RPMI8226 (cell line): ENCODE data around the gene FAM200C.
A peak's percentile ranks its signal among the peaks of the same experiment; 100 is the strongest.

ENCODE experiments used
- DNase-seq: peaks from one replicate; pipeline ENCODE4 v3.0.0-alpha.2; 2015

FAM200C gene

DNA sequence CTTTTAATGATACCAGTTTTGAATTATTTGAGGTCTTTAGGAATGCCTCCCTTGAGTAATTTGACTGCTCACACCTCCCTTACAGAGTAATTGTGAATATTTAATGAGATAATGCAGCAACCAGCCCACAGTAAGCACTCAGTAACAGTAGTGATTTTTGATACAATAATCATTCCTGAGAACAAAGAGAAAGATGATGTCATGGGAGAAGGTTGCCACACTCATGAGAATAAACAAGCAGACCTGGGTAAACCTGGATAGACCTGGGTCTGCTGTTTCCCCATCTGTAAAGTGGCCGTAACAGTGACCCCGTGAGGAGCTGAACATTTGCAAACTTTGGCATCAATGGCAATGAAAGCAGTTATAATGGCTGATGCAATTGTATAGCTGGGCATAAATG lies 33.6 kb downstream of the FAM200C start:
- no peak for DNase-seq

DNA sequence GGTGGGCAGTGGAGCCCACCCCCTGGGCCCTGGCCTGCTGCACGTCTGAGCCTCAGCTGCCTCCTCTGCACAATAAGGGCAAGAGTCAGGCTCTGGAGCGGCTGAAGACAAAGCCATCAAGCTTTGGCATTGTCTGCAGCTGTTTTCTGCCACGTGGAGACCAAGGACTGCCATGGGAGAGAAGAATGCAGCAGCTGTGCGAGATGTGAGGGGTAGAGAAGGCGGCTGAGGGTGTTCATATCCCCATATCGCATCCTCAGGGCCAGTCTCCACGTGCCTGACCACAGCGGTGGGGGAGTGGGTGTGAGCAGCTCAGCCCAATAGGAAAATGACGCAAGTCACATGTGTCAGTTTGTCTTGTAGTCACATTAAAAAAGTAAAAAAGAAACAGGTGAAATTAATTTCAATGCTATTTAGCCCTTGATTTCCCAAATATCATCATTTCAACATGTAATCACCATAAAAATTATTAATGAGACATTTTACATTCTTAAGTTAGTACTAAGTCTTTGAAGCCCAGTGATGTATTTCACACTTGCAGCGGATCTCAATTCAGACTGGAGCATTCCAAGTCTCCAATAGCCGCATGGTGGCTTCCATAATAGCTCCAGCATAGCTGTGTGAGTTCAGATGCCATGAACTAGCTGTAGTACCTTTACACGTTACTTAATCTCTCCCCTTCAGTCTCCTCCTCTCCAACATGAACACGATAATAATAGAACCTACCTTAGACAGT lies 36.0 kb downstream of the FAM200C start:
- peak; percentile 8 for DNase-seq

DNA sequence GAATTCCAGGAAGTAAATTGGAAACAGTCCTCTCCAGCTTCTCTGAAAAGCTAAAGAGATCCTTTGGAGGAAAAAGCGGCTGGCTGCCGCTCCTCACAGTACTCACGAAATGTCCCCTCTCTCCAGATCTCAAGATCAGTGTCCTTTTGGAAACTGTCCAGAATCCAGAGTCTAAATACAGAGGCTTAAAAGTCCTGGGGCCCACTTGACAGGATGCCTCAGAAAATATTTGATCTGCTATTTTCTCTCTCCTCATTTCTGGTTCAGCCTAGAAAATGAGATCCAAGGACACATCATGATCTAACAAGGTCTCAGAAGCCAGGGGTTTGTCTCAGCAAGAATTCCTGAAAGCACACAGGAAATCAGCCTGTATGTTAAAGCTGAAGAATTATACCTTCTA lies 36.6 kb downstream of the FAM200C start:
- DNase-seq: no peak

DNA sequence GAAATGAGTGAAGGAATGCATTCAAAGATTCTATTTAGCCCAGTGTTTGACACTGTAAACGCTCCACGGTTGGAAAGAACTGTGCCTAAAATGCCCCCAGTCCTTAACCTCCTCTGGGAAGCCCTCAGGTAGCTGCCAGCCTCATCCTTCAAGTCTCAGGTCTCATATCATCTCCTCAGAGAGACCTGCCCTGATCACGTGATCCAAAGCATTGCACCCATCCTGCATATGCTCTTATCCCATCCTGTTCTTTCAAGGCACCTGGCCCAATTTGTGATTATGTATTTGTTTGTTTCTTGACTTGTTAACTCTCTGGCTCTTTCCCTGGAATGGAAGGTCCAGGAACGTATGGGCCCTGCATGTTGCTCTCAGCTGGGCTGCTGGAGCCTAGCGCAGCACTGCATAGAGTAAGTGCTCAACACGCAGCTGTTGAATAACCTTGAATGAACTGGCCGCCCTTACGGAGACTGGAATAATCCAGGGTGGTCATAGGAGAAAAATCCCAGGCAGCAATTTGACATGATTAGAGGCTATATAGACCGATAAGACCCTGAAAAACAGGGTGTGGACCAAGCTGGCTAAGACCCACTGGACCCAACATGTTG lies 38.1 kb downstream of the FAM200C start:
- no peak for DNase-seq

DNA sequence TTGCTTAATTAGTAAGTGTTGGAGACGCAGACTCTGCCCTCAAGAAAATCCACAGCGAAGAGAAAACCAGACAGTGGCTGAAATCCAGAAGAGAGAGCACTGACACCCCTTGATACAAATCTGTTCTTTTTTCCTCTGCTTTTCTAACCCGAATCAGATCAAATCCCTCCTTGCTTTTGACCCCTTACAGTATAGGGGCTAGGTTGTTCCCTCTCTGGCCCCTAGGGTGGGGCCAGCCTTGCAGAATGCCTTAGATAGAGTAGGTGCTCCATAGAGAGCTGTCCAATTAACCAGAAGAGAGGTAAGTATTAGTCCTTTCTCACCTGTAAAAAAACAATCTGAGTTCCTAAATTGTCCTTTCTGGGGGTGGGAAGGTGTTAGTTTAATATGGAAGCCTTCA lies 39.5 kb downstream of the FAM200C start:
- DNase-seq: no peak

DNA sequence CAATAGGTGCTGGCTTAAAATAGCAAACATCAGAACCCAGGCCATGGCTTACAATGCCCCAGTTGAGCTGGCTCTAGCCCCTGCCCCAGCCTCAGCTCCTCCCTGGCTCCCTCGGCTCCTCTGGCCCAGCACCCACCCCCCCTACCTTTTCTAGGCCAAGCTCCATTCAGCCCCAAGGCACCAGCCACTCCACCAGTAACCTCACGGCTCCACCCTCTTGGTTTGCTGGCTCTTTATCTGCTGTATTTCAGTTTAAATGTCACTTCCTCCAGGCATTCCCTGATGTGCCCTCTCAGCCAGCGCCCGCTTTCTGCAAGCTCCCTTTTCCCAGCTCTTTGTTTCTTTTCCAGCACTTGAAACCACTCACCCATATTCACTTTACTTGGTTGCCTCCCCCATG lies 40.0 kb downstream of the FAM200C start:
- DNase-seq: no peak

DNA sequence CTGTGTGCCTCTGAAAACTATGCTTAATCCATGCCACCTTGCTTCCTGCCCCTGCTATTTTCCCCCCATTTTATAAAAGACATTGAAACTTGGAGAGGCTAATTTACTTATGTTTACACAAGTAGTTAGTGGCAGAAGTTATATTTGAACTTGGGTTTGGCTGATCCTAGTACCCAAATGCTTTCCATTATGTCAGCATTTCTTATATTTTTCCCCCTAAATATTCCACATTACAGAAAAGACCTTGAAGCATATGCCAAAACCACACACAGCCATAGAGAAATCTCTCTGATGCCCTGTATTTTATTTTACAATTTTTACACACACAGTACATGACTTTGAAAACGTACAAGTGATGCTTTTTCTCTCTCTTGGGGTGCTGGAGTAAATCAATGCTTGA lies 40.6 kb downstream of the FAM200C start:
- DNase-seq: no peak

DNA sequence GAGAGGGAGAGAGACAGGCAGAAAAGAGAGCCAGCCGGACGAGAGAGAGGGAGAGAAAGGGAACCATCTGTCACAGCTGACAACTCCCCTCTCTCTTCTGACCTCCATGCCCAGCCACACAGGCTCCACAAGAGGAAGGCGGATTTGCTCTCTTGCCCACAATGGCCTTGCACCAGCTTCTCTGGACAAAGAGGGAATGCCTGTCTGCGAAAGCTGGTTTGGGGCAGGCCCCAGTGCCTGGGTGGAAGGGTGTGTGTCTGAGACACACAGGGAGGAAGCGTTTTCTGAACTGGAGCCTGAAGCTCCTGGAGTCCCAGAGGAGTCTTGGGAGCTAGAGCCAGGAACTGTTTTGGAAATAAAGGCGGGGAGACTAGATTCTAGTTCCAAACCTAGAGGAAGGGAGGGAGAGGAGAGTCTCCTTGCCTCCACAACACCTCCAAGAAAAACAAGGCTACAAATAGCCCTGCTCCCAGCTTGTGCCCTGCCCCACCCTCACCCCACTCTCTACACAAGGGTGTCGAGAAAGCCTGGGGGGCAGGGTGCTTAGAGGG lies 41.9 kb downstream of the FAM200C start:
- DNase-seq: no peak

DNA sequence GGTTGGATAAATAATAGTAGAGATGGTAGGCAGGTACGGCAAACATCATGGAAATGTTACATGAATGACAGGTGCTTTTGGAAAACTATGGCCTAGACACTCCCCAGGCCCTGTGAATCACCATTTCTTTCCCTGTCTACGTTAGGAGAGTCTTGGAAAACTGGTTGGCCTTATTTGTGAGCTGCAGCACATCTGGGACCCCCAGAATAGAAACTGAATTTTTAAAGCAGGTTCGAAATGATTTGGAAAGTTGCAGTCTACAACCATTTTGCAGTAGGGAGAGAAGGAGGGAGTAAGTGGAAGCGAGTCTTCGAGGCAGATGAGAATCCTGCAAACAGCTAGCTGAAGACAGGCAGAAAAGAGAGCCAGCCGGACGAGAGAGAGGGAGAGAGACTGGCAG lies 42.5 kb downstream of the FAM200C start:
- no peak for DNase-seq

DNA sequence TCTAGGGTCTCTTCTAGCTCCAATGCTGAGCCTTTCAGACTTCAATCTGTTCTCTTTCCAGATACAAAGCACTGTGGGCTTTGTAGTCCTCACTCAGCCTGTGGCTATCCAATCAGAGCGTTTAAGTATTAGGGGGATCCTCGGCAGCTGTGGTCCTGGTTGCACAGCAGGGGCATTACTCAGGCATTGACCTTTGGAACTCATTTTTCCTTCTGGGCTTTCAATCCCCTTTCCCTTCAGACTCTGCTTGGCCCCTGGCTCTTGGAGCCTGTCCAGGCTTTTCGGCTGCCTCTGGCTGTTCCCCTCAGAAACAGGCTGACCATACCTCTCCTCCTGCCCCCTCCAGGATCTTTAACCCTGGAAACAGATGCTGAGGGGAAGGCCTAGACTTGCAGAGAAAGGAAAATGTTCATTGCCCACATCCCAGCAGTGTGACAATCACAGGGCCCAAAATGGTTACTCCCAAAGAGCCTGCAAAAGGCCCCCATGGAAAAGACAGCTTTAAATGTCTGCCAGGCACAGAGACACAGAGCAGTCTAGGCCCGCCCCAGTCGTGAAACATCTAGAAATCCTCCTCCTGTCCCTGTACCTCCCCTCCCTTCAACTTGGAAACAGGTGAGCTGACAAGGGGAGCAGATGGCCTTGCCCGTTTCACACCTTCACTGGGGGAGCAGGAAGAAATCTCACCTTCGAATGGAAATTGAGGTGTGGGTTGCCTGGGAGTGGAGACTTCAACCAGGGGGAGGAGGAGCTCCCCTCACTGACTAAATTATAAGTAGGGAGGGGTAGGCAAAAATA lies 43.1 kb downstream of the FAM200C start:
- no peak for DNase-seq

DNA sequence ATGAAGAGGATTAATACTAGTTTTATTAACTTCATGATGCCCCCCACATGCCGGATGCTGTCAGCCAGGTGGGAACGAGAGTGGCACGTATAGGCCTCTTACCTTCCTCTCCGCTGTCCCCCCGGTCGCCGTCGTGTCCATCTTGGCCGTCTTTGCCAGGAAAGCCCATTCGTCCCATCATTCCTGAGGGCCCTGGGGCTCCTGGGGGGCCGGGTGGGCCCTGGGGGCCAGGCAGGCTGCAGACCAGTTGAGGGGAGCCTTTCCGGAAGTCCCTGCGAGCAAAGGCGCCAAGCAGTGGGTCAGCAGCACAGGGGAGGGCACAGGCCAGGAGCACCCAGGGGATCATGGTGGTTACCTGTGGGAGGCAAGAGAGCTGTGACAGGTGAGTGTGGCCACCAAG lies 45.2 kb downstream of the FAM200C start:
- DNase-seq: no peak

DNA sequence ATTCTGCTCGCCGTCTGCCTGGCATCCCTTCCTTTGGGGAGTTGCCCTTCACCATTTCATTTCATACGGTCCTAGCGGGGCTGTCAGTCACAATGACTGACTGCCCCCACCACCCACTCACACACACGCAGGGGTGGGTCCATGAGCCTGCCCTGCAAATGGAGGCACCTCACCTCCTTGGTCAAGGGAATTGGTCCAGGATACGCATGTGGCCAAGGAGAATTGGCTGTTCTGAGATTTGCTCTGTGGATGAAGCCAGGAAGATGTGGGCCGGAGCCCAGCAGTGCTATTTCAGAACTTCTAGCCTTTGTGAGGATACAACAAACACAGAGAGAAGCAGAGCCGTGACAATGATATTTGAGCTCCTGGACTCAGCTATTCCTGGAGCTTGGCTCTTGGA lies 46.5 kb downstream of the FAM200C start:
- DNase-seq: no peak

DNA sequence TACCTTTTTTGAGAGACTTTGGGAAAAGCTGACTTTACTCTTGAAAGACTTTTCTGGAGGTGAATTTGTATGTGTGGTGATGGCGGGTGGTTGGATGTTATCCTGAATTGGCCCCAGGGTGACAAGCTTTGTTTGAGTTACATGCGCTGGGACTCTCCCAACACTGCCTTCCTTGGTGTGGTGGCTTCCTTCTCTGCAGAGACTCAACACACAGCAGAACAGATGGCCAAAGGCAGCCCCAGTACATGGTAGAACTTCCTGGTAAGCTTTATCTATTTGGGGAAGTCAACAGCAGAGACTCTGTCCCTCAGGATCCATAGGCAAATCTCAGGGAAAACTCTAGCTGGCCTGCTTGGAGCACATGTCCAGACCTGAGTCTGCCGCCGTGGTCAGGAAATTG lies 47.5 kb downstream of the FAM200C start:
- DNase-seq: no peak

DNA sequence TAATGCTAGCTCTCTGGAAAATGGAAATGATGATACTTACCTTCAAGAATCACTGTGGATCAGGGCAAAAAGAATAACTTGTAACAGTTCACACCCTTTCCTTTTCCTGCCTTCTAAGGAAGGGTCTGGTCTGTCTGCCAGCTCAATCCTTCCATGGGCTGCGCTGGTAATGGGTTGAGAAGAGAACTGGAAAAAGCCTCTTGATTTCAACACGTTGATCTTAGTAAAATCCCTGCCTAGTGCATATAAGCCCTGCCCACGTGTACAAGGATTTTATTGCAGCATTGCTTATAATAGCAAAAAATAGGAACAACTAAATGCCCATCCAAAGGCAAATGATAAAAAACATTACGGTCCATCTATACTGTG lies 49.9 kb downstream of the FAM200C start:
- no peak for DNase-seq

DNA sequence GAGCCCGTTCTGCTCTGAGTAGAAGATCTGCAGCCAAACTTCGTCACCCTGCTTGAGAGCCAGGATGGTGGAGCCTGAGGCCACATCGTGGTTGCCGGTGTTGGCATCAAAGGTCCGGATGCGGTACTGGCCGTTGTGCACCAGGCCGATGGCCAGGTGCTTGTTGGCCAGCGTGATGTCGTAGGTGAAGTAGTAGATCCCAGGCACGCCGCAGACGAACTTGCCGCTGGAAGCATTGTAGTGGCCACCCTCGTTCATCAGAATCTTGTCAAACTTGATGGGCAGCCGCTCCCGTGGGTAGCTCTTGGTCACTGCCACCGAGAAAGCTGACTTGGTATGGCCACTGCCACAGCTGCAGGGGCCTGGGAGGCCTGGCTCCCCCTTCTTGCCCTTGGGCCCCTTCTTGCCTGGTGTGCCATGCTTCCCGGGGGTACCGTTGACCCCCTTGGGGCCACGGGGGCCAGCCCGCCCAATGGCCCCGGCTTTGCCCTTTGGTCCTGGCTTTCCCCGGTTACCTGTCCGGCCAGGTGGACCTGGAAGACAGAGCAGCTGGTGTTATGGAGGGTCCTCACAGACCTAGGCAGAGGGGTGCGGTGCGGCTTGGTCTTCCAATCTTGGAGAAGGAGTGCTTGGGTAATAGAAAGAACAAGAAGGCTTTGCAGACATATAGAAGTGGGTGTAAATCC lies 50.5 kb downstream of the FAM200C start:
- no peak for DNase-seq

DNA sequence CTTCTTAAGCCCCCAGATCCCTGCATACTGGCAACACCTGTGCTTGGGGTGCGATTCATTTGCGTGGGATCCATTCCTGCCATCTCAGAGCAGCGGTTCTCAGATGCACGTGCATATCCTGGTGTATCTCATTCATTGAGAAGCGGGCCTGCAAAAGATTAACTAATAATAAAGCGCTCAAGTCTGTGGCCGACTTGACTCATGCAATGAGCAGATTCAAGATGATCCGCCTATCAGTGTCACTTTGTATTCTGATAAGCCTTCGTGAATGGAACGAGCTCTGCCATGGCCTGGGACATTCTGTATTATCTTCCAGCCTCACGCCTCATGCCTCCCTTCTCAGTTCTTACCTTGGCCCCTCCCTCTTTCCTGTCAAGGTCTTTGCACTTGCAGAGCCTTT lies 51.8 kb downstream of the FAM200C start:
- no peak for DNase-seq

DNA sequence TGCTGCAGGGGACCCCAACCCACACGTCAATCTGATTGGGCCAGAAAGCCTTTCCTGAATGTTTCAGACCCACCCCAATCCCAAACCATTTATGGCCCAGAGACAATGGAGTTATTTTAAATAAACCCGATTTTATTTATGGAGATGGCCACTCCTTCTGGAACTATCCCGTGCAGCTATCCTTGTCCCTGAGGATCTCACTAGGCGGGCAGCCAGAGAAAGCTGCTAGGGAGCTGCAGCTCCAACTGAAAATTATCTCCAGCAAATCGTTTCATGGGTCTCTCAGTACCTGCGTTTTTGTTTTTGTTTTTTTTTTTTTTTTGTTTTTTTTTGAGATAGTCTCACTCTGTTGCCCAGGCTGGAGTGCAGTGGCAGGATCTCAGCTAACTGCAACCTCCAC lies 52.4 kb downstream of the FAM200C start:
- no peak for DNase-seq
